Activated T-cell treated with anti-CD3 and anti-CD28 coated beads, Interleukin-2, amount 50 U/mL, for 72 hours (primary cell): Measurements from ENCODE around the gene CFP. TPM values are rescaled to one million over a fixed set of nuclear protein-coding genes. Genes with fewer than 3 reads are reported as not detected.

Source experiments
- ATAC-seq, 2 donors: fragments of 150-1000 bp; cut with Tn5 transposase; replicated peaks in 1 of 2; 2 replicates each; pipeline ENCODE4 v1.10.0; 2021; ENCODE audit warnings: moderate library complexity in 2 of 2, mild to moderate bottlenecking in 1 of 2
- DNase-seq, 2 donors: peaks; one replicate each; pipeline ENCODE4 v3.0.0; 2021 to 2022; ENCODE audit warnings: mixed read lengths in 1 of 2
- H3K27ac Mint-ChIP-seq: one replicate; pipeline ENCODE4 v1.8.0; 2022; ENCODE audit warnings: mild to moderate bottlenecking, moderate library complexity, mixed read lengths
- H3K27me3 Mint-ChIP-seq: one replicate; pipeline ENCODE4 v1.8.0; 2022; ENCODE audit warnings: low read depth, mixed read lengths
- H3K36me3 Mint-ChIP-seq, 2 donors: one replicate each; pipeline ENCODE4 v1.8.0; 2022; ENCODE audit warnings: mixed read lengths in 2 of 2, mild to moderate bottlenecking in 1 of 2; ENCODE audit not compliant: insufficient read depth in 2 of 2
- H3K4me1 Mint-ChIP-seq: one replicate; pipeline ENCODE4 v1.8.0; 2022; ENCODE audit warnings: low read depth, mixed read lengths
- H3K4me3 Mint-ChIP-seq, 2 donors: one replicate each; pipeline ENCODE4 v1.8.0; 2022; ENCODE audit warnings: mild to moderate bottlenecking in 2 of 2, mixed read lengths in 2 of 2, moderate library complexity in 2 of 2
- H3K9me3 Mint-ChIP-seq, 2 donors: one replicate each; pipeline ENCODE4 v1.8.0; 2022; ENCODE audit warnings: mixed read lengths in 2 of 2
- total RNA-seq, 2 donors: library from RNA; stranded (reverse); gene quantifications; one replicate each; pipeline ENCODE4 v1.2.3, GENCODE V29; 2022

The CFP gene
- total RNA-seq, 2 donors from 2014 or later, result 6.4 to 9.5 TPM

DNA sequence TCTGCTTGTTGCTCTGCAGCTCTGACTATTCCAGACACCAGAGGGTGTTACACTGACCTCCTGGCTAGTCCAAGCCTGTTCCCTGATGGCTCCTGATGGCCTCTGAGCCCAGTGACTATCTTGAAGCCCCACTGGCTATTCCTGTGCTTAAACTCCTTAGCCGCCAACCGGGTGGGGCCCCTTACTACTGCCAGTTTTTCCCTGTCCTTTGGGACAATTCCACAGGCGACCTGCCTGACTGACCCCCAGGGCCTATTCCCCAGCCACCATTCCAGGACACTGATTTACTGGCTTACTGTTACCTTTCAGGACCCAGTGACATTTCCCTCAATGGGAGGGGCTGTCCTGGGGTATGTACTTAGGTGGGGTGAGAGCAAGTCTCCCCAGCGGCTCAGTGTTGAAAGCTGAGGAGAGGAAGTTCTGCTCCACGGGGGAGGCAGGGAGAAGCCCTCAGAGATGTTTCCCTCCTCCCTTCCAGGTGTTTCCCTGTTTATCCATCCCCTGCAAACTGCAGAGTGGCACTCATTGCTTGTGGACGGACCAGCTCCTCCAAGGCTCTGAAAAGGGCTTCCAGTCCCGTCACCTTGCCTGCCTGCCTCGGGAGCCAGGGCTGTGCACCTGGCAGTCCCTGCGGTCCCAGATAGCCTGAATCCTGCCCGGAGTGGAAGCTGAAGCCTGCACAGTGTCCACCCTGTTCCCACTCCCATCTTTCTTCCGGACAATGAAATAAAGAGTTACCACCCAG is 43.5 kb downstream of the CFP start:
- ATAC-seq (no peak), DNase-seq (no peak)
- Mint-ChIP-seq H3K9me3 (no peaks in the 10 kb centered on the region), H3K36me3 (no peaks in the 10 kb centered on the region), H3K27ac (no peak overlapping the region), H3K4me1 (peaks cover 23% of the 10 kb centered on the region), H3K4me3 (no peak overlapping the region), H3K27me3 (no peaks in the 10 kb centered on the region)

DNA sequence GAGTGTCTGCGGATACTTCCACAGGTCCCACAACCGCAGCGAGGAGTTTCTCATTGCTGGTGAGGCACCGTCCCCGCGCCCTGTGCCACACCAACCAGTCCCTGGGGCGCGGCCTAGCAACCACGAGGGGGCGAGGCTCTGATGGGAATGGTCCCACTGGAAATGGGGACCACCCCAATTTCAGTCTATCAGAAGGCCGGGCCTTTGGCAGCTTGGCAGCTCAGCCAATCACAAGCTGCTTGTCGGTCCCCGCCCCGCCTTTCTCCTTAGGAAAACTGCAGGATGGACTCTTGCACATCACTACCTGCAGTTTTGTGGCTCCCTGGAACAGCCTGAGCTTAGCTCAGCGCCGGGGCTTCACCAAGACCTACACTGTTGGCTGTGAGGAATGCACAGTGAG is 44.5 kb downstream of the CFP start:
- no peak overlapping the region for H3K27ac Mint-ChIP-seq
- no peaks in the 10 kb centered on the region for H3K27me3 Mint-ChIP-seq
- ATAC-seq (no peak), DNase-seq (no peak)
- H3K4me1 Mint-ChIP-seq, result peaks cover 25% of the 10 kb centered on the region
- H3K9me3 Mint-ChIP-seq, result no peaks in the 10 kb centered on the region
- no peak overlapping the region for H3K4me3 Mint-ChIP-seq
- no peaks in the 10 kb centered on the region for H3K36me3 Mint-ChIP-seq

DNA sequence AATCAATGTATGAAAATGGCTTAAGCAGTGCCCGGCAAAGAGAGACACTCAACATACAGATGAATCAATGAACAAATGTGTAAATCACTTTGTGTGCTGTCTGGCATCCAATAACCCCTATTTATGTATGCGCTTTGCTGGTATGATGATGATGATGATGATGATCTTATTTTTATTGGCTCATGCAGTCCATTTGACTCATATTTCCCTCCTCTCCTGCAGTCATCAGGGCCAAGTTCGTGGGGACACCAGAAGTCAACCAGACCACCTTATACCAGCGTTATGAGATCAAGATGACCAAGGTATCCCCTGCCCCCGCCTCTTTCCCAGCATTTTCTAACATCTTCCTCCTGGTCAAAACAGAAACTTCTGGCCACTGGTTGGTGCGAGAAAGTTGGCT is 45.0 kb downstream of the CFP start:
- Mint-ChIP-seq H3K4me1 (peaks cover 29% of the 10 kb centered on the region), H3K27me3 (no peaks in the 10 kb centered on the region), H3K4me3 (no peak overlapping the region), H3K36me3 (no peaks in the 10 kb centered on the region), H3K9me3 (no peaks in the 10 kb centered on the region), H3K27ac (no peak overlapping the region)
- no peak for DNase-seq
- ATAC-seq, result no peak

DNA sequence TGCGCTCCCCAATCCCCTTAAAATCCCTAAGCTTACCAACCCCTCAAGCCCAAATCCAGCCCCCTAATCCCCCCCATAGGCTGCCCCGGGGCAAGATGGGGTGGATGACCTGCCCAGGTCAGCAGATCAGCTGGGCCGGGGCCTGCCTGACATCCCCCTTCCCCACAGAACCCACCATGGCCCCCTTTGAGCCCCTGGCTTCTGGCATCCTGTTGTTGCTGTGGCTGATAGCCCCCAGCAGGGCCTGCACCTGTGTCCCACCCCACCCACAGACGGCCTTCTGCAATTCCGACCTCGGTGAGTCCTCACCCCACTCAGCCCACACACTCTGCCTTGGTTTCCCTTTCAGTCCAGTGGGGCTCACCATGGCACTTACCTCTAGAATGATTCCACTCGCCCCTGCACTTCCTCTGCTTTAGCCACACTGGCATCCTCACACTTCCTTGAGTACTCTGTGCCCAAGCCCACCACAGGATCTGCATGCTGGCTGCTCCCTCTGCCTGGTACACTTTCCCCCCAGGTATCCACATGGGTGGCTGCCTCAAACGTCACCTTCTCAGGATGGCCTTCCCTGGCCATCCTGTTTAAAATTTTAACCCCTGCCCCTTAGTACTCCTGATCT is 46.4 kb downstream of the CFP start:
- DNase-seq (no peak), ATAC-seq (no peak)
- peak overlapping the region; percentile 53 for H3K27ac Mint-ChIP-seq
- H3K9me3 Mint-ChIP-seq, result no peaks in the 10 kb centered on the region
- H3K27me3 Mint-ChIP-seq, result peaks cover 3% of the 10 kb centered on the region
- H3K4me3 Mint-ChIP-seq, result peak overlapping the region; percentile 57 to 88
- no peaks in the 10 kb centered on the region for H3K36me3 Mint-ChIP-seq
- H3K4me1 Mint-ChIP-seq, result peaks cover 41% of the 10 kb centered on the region

DNA sequence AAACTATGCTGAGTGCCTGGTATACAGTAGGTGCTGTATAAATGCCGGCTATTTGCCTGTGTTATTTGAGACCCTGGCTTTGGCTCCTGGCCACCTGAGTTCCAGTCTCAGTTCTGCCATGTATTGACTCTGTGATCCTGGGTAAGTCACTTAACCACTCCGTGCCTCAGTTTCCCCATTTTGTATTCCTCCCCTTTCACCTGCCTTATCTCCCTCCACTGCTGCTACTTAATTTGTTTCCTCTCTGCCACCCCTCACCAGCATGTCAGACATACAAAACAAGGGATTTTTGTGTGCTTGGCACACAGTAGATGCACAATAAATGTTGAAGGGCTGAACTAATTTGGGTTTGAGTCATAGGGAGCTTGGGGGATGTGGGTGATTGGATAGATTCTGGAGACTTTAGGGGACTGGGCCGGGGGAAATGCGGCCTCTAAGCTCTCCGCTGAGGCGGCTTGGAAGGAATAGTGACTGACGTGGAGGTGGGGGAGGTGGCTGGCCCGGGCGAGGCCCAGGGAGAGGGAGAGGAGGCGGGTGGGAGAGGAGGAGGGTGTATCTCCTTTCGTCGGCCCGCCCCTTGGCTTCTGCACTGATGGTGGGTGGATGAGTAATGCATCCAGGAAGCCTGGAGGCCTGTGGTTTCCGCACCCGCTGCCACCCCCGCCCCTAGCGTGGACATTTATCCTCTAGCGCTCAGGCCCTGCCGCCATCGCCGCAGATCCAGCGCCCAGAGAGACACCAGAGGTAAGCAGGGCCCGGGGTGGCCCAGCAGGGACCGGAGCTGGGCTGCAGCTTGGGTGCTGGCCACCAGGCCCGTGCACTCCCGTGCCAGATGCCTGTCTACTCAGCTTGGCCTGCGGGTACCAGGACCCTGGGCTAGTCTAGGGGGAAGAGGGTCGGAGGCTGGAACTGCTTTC is 47.7 kb downstream of the CFP start, which contains the start of gene TIMP1:
Gene TIMP1, plus strand, starts transcription at position 706 of the 917 bp plus-strand sequence. CDS start 980 bp downstream, outside the sequence.
- peak; percentile 84 to 86 for ATAC-seq
- peak within 1 kb of the TSS; percentile 50 for H3K27ac Mint-ChIP-seq
- H3K36me3 Mint-ChIP-seq, result no peaks in the 10 kb centered on the region
- peak; percentile 82 to 88 for DNase-seq
- no peaks in the 10 kb centered on the region for H3K9me3 Mint-ChIP-seq
- H3K27me3 Mint-ChIP-seq, result peaks cover 10% of the 10 kb centered on the region
- H3K4me3 Mint-ChIP-seq, result peak within 1 kb of the TSS; percentile 72 to 88
- H3K4me1 Mint-ChIP-seq, result peaks cover 46% of the 10 kb centered on the region

DNA sequence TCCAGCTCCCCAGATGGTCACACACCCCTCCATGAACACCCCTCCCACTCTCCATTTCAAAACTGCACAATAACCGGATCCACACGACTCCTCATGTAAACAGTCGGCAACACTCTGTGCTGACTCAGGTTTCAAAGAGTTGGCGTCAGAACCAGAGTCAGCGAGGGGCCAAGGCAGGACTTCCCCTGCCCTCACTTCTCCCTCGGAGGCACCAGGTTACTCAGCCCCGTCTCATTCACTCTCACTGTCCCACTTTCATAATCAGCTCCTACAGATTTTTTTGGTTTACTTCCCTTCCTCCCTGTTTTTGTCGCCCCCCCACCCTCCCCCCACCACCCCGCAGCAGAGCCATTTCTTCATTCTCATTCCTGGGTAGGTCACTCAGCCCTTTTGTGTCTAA is 50.2 kb downstream of the CFP start:
- peak; percentile 61 to 67 for DNase-seq
- no peaks in the 10 kb centered on the region for H3K9me3 Mint-ChIP-seq
- H3K36me3 Mint-ChIP-seq, result no peaks in the 10 kb centered on the region
- peak overlapping the region; percentile 66 to 67 for H3K4me3 Mint-ChIP-seq
- ATAC-seq, result peak; percentile 70 to 83
- H3K4me1 Mint-ChIP-seq, result peaks cover 46% of the 10 kb centered on the region
- H3K27me3 Mint-ChIP-seq, result peaks cover 23% of the 10 kb centered on the region
- H3K27ac Mint-ChIP-seq, result no peak overlapping the region

DNA sequence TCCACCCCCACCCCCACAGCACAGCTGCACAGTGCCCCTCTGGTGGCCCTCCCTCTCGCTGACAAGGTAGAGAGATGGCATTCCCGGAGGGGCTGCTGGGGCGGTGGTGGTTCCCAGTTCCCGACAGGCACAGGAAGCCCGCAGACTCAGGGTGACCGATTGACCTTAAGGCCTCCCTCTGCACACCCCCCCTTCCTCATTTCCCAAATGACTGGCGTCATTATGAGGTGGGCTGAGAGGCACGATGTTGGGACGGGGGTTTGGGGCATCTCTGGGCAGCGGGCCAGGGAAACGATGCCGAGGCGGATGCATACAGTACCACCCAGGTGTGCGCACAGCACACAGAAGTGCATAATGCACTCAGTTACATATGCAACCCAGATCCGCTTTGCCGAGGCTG is 51.0 kb downstream of the CFP start:
- ATAC-seq (no peak), DNase-seq (no peak)
- H3K4me3 Mint-ChIP-seq, result peak overlapping the region in 1 of 2 donors; percentile 66
- H3K4me1 Mint-ChIP-seq, result peaks cover 43% of the 10 kb centered on the region
- no peaks in the 10 kb centered on the region for H3K36me3 Mint-ChIP-seq
- no peak overlapping the region for H3K27ac Mint-ChIP-seq
- H3K9me3 Mint-ChIP-seq, result no peaks in the 10 kb centered on the region
- peaks cover 24% of the 10 kb centered on the region for H3K27me3 Mint-ChIP-seq

DNA sequence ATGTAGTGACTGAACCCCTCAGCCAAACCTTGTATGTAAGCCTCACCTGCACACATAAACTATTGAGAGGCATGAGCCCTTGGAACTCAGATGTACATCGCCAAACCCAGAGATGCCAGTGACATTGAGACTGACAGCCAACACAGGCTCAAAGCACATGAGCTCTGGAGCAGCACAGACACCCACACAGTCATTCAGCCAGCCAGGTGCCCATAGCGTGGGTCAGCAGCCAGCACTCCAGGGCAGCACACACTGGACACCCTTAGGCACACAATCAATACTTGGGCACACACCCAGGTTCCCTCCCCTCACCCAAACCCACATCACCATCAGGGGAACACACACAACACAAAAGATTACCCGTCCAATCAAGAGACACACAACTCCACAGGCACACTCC is 51.8 kb downstream of the CFP start:
- Mint-ChIP-seq H3K4me1 (peaks cover 45% of the 10 kb centered on the region), H3K4me3 (no peak overlapping the region), H3K27me3 (peaks cover 31% of the 10 kb centered on the region), H3K9me3 (no peaks in the 10 kb centered on the region), H3K36me3 (no peaks in the 10 kb centered on the region), H3K27ac (no peak overlapping the region)
- DNase-seq (no peak), ATAC-seq (no peak)

DNA sequence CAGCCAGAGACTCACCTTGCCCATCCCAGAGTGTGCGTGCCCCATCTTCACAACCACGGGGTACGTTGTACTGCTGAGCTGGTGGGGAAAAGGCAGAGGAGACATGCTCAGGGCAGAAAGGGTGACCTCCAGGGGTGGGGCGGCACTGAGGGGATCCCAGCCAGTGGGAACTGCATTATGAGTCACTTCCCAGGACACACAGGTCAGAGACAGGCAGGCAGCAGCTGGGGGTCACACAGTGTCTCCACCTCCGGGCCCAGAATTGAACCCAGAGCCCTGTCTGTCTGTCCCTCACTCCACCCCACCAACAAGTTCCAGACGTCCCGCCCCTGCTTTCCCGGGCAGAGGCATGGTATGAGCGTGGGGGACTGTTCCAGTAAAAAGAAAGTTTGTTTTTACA is 52.3 kb downstream of the CFP start:
- Mint-ChIP-seq H3K4me1 (peaks cover 44% of the 10 kb centered on the region), H3K27ac (no peak overlapping the region), H3K4me3 (no peak overlapping the region), H3K9me3 (no peaks in the 10 kb centered on the region), H3K27me3 (peaks cover 31% of the 10 kb centered on the region), H3K36me3 (no peaks in the 10 kb centered on the region)
- DNase-seq, result no peak
- no peak for ATAC-seq

DNA sequence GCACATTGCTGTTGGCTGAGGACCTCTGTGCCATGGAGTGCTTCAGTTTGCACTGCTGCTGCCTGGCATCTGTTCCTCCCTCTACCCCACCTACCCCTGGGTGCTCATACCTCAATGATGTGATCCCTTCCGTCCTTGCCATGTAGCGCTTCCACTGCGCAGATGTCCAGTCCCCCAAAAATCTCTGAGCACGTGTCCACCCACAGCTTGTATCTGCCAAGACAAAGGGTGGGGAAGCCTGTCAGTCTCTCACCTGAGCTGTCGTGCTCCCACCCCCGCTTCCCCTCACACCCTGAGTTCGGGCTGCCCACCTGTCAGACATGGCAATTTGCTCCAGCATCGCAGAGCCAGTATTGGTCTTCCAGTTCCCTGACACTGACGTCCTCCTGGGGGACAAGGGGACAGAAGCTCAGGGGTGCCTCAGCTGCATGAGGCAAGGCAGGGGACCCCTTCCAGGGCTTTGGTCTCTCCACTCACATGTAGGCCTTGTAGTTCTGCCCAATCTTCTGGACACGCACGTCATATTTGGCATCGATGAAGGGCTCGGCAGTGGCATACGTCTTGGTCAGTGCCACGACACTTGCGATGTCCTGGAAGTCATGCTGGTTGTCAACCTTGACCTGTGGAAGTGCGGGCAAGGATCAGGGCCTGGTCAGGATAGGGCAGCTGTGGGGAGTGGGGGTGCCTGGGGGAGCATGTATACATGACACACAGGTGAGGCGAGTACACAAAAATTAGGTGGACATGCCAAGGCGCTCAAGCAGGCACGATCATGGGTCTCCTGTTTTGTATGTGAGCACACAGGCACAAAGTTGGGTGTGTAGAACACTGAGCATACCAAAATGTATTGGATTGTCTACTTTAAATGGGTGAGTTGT is 53.5 kb downstream of the CFP start:
- Mint-ChIP-seq H3K9me3 (no peaks in the 10 kb centered on the region), H3K27ac (peak overlapping the region; percentile 48), H3K4me3 (no peak overlapping the region), H3K4me1 (peaks cover 32% of the 10 kb centered on the region), H3K36me3 (peaks cover 0 to 2% of the 10 kb centered on the region in 2 donors), H3K27me3 (peaks cover 31% of the 10 kb centered on the region)
- ATAC-seq (no peak), DNase-seq (no peak)

DNA sequence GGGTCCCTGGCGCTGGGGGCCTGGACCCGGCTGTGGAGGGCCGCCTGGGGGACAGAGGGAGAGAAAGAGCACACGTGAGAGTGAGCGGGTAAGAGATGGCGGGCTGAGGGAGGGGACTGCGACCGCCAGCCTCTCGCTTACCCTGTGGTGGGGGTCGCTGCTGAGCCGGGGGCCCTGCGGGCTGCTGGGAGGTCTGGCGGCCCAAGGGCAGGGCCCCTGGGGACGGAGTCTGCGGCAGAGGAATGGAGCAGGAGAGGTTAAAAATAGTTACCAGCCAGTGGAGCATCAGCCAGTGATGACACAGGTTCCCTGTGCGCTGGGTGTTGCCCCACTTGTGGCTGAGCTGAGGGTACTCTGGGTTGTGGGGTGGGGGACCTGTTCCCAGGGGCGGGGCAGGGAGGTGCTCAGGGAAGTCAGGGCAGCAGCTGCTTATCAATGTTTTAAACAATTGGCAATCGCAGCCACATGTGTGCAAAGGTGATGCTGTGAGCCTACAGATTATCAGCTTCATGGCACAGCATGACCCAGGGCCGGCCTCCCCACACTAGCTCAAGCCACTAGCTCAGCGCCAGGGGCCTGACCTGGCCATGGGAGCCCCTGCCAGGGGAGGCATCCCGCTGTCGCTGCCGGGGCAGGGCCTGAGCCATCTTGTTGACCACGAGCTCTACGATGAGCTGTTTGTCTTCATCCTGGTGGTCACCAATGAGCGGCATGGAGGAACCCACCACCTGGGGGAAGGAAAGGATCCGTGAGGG is 55.0 kb downstream of the CFP start:
- no peak for ATAC-seq
- peak overlapping the region in 1 of 2 donors; percentile 22 for H3K4me3 Mint-ChIP-seq

DNA sequence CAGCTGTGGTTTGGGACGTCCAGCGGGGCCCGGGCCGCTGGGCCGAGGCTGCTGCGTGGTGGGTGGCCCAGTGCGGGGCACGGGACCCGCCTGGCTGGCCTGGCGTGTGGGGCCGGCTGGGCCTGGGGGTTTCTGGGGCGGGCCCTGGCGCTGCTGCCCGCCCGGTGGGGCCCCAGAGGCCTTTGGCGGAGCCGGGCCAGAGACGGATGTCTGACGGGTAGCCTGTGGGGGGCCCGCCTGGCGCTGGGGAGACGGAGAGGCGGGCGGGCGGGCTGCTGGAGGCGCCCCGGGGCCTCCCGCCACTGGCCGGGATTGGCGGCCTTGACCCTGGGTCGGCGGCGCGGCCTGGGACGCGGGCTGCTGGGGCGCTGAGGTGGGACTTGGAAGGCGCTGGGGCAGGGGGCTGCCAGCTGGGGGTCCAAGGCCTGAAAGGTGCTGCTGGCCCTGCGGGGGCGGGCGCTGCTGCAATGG is 55.6 kb downstream of the CFP start:
- Mint-ChIP-seq H3K4me3 (no peak overlapping the region), H3K9me3 (no peaks in the 10 kb centered on the region), H3K4me1 (peaks cover 19% of the 10 kb centered on the region), H3K27ac (no peak overlapping the region), H3K27me3 (peaks cover 31% of the 10 kb centered on the region), H3K36me3 (peaks cover 7 to 12% of the 10 kb centered on the region in 2 donors)
- DNase-seq, result no peak
- no peak for ATAC-seq

More for the DNA sequence above, 55.0 kb downstream of the CFP start:
- Mint-ChIP-seq H3K27ac (no peak overlapping the region), H3K4me1 (peaks cover 26% of the 10 kb centered on the region), H3K27me3 (peaks cover 31% of the 10 kb centered on the region), H3K9me3 (no peaks in the 10 kb centered on the region), H3K36me3 (peaks cover 4 to 9% of the 10 kb centered on the region in 2 donors)
- DNase-seq, result no peak
